Activated CD4-positive, alpha-beta T cell treated with anti-CD3 and anti-CD28 coated beads, Interleukin-10, Interleukin-2, amounts not matched to agents 100 ng/mL and 50 ng/mL, durations not matched to agents 16 hours and 8 hours (primary cell): ENCODE data around the gene HES6.
A peak's percentile ranks its signal among the peaks of the same experiment; 100 is the strongest.
"Not testable (repeated sequence)": the region's sequence is repeated elsewhere in the genome, so short reads cannot be mapped to it uniquely, and the experiment has no call there.

ENCODE experiments used
- DNase-seq: peaks from one replicate; pipeline ENCODE4 v3.0.0-alpha.2; 2020

Gene HES6

GRCh38 chr2:238239863-238240756, at the start of gene HES6:
HES6 (minus strand) TSS chr2:238240038; CDS start chr2:238239905, 133 bp downstream.
- peak; percentile 86 for DNase-seq

GRCh38 chr2:238289574-238289973, 49.7 kb upstream of the HES6 start:
- no peak for DNase-seq

GRCh38 chr2:238288650-238289573, 49.1 kb upstream of the HES6 start:
- peak; percentile 98 for DNase-seq

GRCh38 chr2:238287737-238288649, 48.2 kb upstream of the HES6 start, which contains the start of gene PER2:
PER2 (minus strand) TSS chr2:238288610; CDS start chr2:238277936, 10,674 bp downstream.
- DNase-seq, result peak; percentile 47

- peak; percentile 45 for DNase-seq
These were observed 47.3 kb upstream of the HES6 start for GRCh38 chr2:238286987-238287736.

GRCh38 chr2:238286551-238286950, 46.7 kb upstream of the HES6 start:
- no peak for DNase-seq

- no peak for DNase-seq
These were observed 46.3 kb upstream of the HES6 start for GRCh38 chr2:238286095-238286494.

- no peak for DNase-seq
These were observed 45.8 kb upstream of the HES6 start for GRCh38 chr2:238285653-238286082.

GRCh38 chr2:238284802-238285515, 45.1 kb upstream of the HES6 start:
- no peak for DNase-seq

GRCh38 chr2:238282861-238283738, 43.3 kb upstream of the HES6 start:
- DNase-seq, result no peak

- no peak for DNase-seq
These were observed 42.1 kb upstream of the HES6 start for GRCh38 chr2:238281826-238282480.

- no peak for DNase-seq
These were observed 40.4 kb upstream of the HES6 start for GRCh38 chr2:238280083-238280825.

GRCh38 chr2:238279324-238279682, 39.5 kb upstream of the HES6 start:
- DNase-seq, result no peak

- no peak for DNase-seq
These were observed 38.9 kb upstream of the HES6 start for GRCh38 chr2:238278626-238279323.

GRCh38 chr2:238277695-238278094, 37.9 kb upstream of the HES6 start:
- DNase-seq, result no peak

- no peak for DNase-seq
These were observed 34.5 kb upstream of the HES6 start for GRCh38 chr2:238274152-238274865.

GRCh38 chr2:238273433-238273832, 33.6 kb upstream of the HES6 start:
- DNase-seq, result not testable (repeated sequence)
